ENCODE measurements around the gene PARVA.

GRCh38 chr11:12413141-12414052 is 36.0 kb downstream of the PARVA start:
- TF ChIP-seq CTCF (IDR thresholded peaks at IDR 0.05; ENCODE audit: poor library complexity): no peak
- no peak for TF ChIP-seq EZH2 (IDR thresholded peaks at IDR 0.05; ENCODE audit: borderline replicate concordance)
- no peak for TF ChIP-seq EZH2phosphoT487 (IDR thresholded peaks at IDR 0.05; ENCODE audit: low read depth, severe bottlenecking, unreplicated experiment)
